Astrocyte (in vitro differentiated cells and primary cell): ENCODE results near the gene SNX27.

Experiments used
- EZH2 ChIP-seq: IDR thresholded peaks from 2 replicates; pipeline ENCODE4 v1.6.1; 2012; ENCODE audit warnings: mild to moderate bottlenecking, low read length, inconsistent platforms; ENCODE audit not compliant: insufficient read depth
- TF ChIP-seq, protein P1 (sequence below): IDR thresholded peaks from 2 replicates; pipeline ENCODE4 v1.5.1; 2011; ENCODE audit warnings: low read depth, mild to moderate bottlenecking, inconsistent platforms, low read length, moderate library complexity; ENCODE audit not compliant: insufficient read depth

DNA sequence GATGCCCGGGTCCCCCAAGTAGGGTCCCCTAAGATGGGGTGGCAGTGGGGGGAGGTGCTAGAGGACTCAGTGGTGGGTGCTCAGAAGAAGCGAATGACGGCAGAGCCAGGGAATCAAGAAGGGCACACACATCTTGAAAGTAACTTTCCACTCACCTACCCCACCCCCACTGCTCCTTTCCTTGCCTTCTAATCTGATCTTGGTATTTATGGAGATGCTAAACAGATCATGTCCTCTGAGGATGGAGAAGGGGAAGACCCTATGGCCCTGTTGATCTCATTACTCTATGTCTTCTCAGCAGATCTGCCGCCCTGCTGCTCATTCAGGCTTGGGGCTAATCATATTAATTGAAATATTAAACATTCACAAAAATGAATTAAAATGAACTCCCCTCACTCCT, 106.8 kb downstream of the SNX27 start:
- TF ChIP-seq, protein P1, sequence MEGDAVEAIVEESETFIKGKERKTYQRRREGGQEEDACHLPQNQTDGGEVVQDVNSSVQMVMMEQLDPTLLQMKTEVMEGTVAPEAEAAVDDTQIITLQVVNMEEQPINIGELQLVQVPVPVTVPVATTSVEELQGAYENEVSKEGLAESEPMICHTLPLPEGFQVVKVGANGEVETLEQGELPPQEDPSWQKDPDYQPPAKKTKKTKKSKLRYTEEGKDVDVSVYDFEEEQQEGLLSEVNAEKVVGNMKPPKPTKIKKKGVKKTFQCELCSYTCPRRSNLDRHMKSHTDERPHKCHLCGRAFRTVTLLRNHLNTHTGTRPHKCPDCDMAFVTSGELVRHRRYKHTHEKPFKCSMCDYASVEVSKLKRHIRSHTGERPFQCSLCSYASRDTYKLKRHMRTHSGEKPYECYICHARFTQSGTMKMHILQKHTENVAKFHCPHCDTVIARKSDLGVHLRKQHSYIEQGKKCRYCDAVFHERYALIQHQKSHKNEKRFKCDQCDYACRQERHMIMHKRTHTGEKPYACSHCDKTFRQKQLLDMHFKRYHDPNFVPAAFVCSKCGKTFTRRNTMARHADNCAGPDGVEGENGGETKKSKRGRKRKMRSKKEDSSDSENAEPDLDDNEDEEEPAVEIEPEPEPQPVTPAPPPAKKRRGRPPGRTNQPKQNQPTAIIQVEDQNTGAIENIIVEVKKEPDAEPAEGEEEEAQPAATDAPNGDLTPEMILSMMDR: no peak
- no peak for TF ChIP-seq EZH2
